ENCODE results near the gene BMERB1. TPM values are rescaled to one million over a fixed set of nuclear protein-coding genes. Genes with fewer than 3 reads are reported as not detected.

Gene BMERB1
- total and polyA plus RNA-seq, 2 experiments from 2014 or later, result 7.3 to 10.3 TPM

DNA sequence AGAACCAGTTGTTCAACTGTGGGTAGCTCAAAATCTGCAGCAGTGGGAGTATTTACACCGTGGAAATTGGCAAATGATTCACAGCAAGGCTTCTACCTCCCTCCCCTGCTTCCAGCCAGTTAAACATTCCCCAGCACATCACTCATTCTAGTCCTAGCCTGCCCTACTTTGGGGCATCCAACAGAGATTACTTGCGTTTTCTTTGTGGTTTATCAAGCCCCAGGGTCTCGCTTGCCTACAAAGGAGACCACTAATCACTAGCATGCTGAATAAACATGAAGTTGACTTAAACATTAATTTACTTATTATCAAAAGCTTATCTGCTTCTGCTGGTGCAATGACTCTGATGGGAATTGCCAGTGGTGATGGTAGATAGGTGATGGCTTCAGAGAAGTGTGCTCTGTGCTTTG is 114.1 kb downstream of the BMERB1 start:
- Histone ChIP-seq H3K4me3 (no peak overlapping the region), H3K9me2 (replicated peaks; ENCODE audit: insufficient read depth) (no peaks in the 10 kb centered on the region), H3K9me3 (ENCODE audit: low read depth) (no peaks in the 10 kb centered on the region), H4K20me1 (ENCODE audit: insufficient read depth, poor library complexity, severe bottlenecking) (no peaks in the 10 kb centered on the region), H3K4me2 (no peak overlapping the region), H3K27ac (no peak overlapping the region), H3K4me1 (ENCODE audit: insufficient read depth) (no peaks in the 10 kb centered on the region), H2AFZ (no peak overlapping the region), H3K79me2 (no peaks in the 10 kb centered on the region), H3K36me3 (replicated peaks; ENCODE audit: insufficient read depth, low read depth) (no peaks in the 10 kb centered on the region), H3K27me3 (no peaks in the 10 kb centered on the region)
- TF ChIP-seq EZH2 (IDR thresholded peaks at IDR 0.05; ENCODE audit: borderline replicate concordance) (no peak), EZH2phosphoT487 (IDR thresholded peaks at IDR 0.05; ENCODE audit: low read depth, severe bottlenecking, unreplicated experiment) (no peak)
- TF ChIP-seq, protein P1, sequence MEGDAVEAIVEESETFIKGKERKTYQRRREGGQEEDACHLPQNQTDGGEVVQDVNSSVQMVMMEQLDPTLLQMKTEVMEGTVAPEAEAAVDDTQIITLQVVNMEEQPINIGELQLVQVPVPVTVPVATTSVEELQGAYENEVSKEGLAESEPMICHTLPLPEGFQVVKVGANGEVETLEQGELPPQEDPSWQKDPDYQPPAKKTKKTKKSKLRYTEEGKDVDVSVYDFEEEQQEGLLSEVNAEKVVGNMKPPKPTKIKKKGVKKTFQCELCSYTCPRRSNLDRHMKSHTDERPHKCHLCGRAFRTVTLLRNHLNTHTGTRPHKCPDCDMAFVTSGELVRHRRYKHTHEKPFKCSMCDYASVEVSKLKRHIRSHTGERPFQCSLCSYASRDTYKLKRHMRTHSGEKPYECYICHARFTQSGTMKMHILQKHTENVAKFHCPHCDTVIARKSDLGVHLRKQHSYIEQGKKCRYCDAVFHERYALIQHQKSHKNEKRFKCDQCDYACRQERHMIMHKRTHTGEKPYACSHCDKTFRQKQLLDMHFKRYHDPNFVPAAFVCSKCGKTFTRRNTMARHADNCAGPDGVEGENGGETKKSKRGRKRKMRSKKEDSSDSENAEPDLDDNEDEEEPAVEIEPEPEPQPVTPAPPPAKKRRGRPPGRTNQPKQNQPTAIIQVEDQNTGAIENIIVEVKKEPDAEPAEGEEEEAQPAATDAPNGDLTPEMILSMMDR (IDR thresholded peaks at IDR 0.05; ENCODE audit: poor library complexity), result no peak
- 80% methylated on average over 3 of the region's 3 CpGs for WGBS (ENCODE audit: low lambda C conversion rate, missing lambda C conversion rate)
- no peak for DNase-seq (ENCODE audit: low spot score)

DNA sequence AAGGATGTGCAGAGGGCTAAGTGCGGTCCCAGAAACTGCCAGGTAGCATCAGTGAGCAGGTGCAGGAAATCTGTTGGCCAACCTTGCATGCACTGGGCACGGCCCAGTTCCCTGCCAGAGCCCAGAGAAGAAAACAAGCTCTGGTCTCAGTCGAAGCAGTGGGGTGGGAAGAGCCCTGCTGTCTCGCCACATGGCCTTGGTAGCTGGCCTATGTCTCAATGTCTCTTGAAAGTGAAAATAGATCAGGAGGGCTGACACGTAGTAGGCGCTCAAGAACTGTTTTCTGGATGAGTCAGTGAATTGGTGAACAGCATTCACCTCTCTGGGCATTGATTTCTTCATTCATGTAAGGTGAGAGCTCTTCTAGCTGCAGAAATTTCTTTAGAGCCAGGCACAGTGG is 118.1 kb downstream of the BMERB1 start:
- H3K4me3 ChIP-seq, result no peak overlapping the region
- no peaks in the 10 kb centered on the region for H3K9me3 ChIP-seq (ENCODE audit: low read depth)
- TF ChIP-seq, protein P1 (IDR thresholded peaks at IDR 0.05; ENCODE audit: poor library complexity), result no peak
- TF ChIP-seq EZH2 (IDR thresholded peaks at IDR 0.05; ENCODE audit: borderline replicate concordance), result no peak
- TF ChIP-seq EZH2phosphoT487 (IDR thresholded peaks at IDR 0.05; ENCODE audit: low read depth, severe bottlenecking, unreplicated experiment), result no peak
- DNase-seq (ENCODE audit: low spot score), result no peak
- no peak overlapping the region for H3K4me2 ChIP-seq
- no peak overlapping the region for H3K27ac ChIP-seq
- no peaks in the 10 kb centered on the region for H3K27me3 ChIP-seq
- no peaks in the 10 kb centered on the region for H4K20me1 ChIP-seq (ENCODE audit: insufficient read depth, poor library complexity, severe bottlenecking)
- H3K4me1 ChIP-seq (ENCODE audit: insufficient read depth), result no peaks in the 10 kb centered on the region
- H3K36me3 ChIP-seq (replicated peaks; ENCODE audit: insufficient read depth, low read depth), result no peaks in the 10 kb centered on the region
- no peak overlapping the region for H2AFZ ChIP-seq
- H3K9me2 ChIP-seq (replicated peaks; ENCODE audit: insufficient read depth), result no peaks in the 10 kb centered on the region
- WGBS (ENCODE audit: low lambda C conversion rate, missing lambda C conversion rate), result 94% methylated on average over 6 of the region's 6 CpGs
- no peaks in the 10 kb centered on the region for H3K79me2 ChIP-seq

DNA sequence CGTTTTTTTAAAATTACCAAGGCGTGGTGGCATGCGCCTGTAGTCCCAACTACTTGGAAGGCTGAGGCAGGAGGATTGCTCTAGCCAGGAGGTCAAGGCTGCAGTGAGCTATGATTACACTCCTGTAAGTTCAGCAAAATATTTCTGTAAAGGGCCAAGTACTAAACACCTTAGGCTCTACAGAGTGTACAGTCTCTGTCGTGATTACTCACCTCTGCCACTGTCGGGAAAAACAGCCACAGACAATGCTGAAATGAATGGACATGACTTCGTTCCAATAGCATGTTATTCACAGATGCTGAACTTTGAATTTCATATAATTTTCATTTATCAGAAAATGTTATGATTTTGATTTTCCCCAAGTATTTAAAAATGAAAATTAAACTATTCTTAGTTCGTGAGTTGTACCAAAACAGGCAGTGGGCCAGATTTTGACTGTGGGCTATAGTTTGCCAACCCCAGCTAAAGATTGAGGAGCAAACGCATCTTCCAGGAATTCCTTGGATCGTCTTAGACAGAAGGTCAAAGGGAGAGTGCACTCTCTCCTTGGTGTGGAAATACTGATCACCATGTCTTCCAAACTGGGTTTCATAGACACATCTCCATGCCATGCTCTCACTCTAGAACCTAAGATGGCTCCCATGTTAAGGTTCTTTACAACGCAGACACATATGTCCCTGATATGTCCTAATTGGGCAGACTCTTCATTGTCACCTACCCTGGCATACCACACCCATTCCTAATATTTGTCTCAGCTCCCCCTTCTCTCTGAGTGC is 119.1 kb downstream of the BMERB1 start:
- no peak for TF ChIP-seq EZH2 (IDR thresholded peaks at IDR 0.05; ENCODE audit: borderline replicate concordance)
- Histone ChIP-seq H3K27ac (no peak overlapping the region), H3K4me2 (no peak overlapping the region), H2AFZ (no peak overlapping the region), H3K36me3 (replicated peaks; ENCODE audit: insufficient read depth, low read depth) (no peaks in the 10 kb centered on the region), H3K79me2 (no peaks in the 10 kb centered on the region), H4K20me1 (ENCODE audit: insufficient read depth, poor library complexity, severe bottlenecking) (no peaks in the 10 kb centered on the region), H3K4me1 (ENCODE audit: insufficient read depth) (no peaks in the 10 kb centered on the region), H3K4me3 (no peak overlapping the region), H3K9me3 (ENCODE audit: low read depth) (no peaks in the 10 kb centered on the region), H3K27me3 (no peaks in the 10 kb centered on the region), H3K9me2 (replicated peaks; ENCODE audit: insufficient read depth) (no peaks in the 10 kb centered on the region)
- 88% methylated on average over 10 of the region's 10 CpGs for WGBS (ENCODE audit: low lambda C conversion rate, missing lambda C conversion rate)
- no peak for DNase-seq (ENCODE audit: low spot score)

DNA sequence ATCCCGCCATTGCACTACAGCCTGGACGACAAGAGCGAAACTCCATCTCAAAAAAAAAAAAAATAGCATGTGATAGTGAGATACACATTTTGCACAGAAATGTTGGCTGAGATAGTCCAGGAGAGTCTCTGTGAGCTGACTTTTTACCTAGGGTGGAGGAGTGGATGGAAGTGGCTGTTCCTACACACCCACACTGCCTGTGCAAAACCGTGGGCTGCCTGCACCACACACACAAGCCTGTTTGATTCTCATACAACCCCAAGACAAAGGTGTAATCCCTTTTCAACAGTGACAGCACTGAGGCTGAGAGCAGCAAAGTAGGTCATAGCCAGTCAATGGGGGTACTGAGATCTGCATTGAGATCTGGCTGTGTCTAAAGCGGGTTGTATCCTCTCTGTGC is 121.7 kb downstream of the BMERB1 start:
- WGBS (ENCODE audit: low lambda C conversion rate, missing lambda C conversion rate), result 93% methylated on average over 5 of the region's 5 CpGs
- H3K4me1 ChIP-seq (ENCODE audit: insufficient read depth), result no peaks in the 10 kb centered on the region
- H3K27ac ChIP-seq, result no peak overlapping the region
- DNase-seq (ENCODE audit: low spot score), result no peak
- no peaks in the 10 kb centered on the region for H3K27me3 ChIP-seq
- H3K79me2 ChIP-seq, result no peaks in the 10 kb centered on the region
- H3K9me3 ChIP-seq (ENCODE audit: low read depth), result no peaks in the 10 kb centered on the region
- no peak overlapping the region for H3K4me3 ChIP-seq
- no peak overlapping the region for H3K4me2 ChIP-seq
- H3K9me2 ChIP-seq (replicated peaks; ENCODE audit: insufficient read depth), result no peaks in the 10 kb centered on the region
- TF ChIP-seq, protein P1 (IDR thresholded peaks at IDR 0.05; ENCODE audit: poor library complexity), result no peak
- TF ChIP-seq EZH2 (IDR thresholded peaks at IDR 0.05; ENCODE audit: borderline replicate concordance) (no peak), EZH2phosphoT487 (IDR thresholded peaks at IDR 0.05; ENCODE audit: low read depth, severe bottlenecking, unreplicated experiment) (no peak)
- H4K20me1 ChIP-seq (ENCODE audit: insufficient read depth, poor library complexity, severe bottlenecking), result no peaks in the 10 kb centered on the region
- no peak overlapping the region for H2AFZ ChIP-seq
- no peaks in the 10 kb centered on the region for H3K36me3 ChIP-seq (replicated peaks; ENCODE audit: insufficient read depth, low read depth)
